ENCODE results near the gene KMT2C.
"Not testable (repeated sequence)": the region's sequence is repeated elsewhere in the genome, so short reads cannot be mapped to it uniquely, and the experiment has no call there.

Gene KMT2C

GRCh38 chr7:152402384-152403250, 33.2 kb downstream of the KMT2C start:
- DNase-seq (ENCODE audit: low read depth in 3 of 3), result no peak

GRCh38 chr7:152399344-152399743, 36.5 kb downstream of the KMT2C start:
- no peak for DNase-seq (ENCODE audit: low read depth in 3 of 3)

DNA sequence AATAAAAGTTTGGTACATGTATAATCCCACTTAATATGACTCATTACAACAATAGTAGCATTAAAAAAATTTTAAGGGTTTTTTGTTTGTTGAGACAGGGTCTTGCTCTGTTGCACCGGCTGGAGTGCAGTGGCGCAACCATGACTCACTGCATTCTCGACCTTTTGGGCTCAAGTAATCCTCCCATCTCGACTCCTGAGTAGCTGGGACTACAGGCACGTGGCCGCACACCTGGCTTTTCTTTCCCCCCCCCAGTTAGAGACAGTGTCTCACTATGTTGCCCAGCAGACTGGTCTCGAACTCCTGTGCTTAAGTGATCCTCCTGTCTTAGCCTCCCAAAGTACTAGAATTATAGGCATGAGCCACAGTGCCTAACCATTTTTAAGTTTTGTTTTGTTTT, 40.7 kb downstream of the KMT2C start:
- no peak for DNase-seq (ENCODE audit: low read depth in 3 of 3)

GRCh38 chr7:152394214-152394613, 41.6 kb downstream of the KMT2C start:
- DNase-seq (ENCODE audit: low read depth in 3 of 3), result not testable (repeated sequence)

DNA sequence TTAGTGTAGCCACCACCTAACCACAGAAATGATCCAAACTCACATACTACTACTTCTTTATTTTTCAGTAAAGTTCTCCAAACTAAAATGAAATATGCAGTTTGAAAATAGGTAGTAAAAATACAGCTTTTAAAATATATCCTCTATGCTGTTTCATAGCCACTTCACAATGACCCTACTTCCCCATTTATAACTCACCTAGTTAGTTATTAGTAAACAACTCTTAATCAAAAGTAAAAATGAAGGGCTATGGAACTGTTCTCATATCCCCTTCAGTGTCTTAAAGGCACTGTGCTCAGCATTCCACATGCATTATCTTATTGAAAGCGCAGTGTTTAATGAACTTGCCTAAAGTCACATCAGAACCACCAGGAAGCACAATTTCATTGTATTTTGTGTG, 43.5 kb downstream of the KMT2C start:
- DNase-seq (ENCODE audit: low read depth in 3 of 3), result no peak

DNA sequence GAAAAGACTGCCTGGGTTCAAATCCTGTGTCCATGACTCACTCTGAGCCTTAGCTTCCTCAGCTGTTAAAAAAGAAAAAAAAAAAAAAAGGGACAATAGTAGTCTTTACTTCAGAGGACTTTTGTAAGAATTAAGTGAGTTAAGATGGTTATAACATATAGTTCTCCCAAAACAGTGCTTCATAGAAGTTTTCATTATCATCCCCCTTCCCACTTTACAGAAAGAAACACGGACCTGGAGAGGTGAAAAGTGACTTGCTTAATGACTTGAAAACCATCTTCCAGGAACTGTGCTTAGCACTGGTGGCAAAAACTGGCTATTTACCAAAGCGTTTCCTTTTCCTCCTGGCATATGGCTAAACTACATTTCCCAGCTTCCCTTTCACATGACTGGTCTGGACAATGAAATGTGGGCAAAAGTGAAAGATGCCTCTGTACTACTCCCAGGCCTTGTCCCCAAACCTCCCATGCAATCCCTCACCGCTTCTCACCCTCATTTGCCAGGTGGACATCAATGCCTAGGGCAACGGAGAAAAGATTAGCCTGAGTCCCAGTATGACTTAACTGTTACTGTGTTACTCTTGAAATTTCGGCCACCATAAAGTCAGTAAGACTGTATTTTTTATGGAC, 49.6 kb downstream of the KMT2C start:
- not testable (repeated sequence) for DNase-seq (ENCODE audit: low read depth in 3 of 3)

DNA sequence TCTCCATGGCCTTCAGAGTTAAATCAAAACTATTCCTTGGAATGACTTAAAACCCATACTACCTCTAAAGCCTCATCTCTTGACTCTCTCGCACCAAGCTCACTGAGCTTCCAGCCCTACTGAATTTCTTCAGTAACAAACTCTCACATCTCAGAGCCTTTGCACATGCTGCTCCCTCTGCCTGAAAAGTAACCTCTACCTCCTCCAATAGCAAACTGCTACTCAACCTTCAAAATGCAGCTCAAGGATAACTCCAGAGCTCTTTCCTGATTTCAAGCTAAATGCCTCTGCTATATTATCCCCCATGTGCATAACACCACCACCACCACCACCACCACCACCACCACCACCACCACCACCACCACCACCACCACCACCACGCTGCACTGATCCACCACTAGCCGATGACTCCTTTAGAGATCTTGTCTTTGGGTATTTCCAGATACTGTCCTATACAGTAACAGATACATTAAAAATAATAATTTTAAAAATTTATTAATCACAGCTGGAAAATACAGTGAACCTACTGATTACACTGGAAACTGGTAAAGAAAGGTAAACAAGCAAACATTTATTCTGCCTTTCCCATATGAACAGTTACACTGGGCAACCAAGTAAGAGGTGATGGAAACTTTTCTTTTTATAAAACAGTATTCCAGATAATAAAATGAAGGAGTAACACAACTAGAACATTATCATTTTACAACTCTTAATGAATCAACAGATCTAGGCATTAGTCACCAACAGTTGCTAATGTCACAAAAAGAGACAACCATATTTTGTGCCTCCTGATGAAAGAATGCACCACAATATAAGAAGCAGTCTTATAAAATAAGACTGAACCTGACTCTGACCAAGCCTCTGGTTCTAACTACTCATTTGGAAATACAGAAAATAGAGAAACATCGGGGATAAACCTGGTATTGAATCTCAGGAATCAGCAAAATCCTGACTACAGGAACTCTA, 51.3 kb downstream of the KMT2C start:
- DNase-seq (ENCODE audit: low read depth in 3 of 3), result not testable (repeated sequence)

DNA sequence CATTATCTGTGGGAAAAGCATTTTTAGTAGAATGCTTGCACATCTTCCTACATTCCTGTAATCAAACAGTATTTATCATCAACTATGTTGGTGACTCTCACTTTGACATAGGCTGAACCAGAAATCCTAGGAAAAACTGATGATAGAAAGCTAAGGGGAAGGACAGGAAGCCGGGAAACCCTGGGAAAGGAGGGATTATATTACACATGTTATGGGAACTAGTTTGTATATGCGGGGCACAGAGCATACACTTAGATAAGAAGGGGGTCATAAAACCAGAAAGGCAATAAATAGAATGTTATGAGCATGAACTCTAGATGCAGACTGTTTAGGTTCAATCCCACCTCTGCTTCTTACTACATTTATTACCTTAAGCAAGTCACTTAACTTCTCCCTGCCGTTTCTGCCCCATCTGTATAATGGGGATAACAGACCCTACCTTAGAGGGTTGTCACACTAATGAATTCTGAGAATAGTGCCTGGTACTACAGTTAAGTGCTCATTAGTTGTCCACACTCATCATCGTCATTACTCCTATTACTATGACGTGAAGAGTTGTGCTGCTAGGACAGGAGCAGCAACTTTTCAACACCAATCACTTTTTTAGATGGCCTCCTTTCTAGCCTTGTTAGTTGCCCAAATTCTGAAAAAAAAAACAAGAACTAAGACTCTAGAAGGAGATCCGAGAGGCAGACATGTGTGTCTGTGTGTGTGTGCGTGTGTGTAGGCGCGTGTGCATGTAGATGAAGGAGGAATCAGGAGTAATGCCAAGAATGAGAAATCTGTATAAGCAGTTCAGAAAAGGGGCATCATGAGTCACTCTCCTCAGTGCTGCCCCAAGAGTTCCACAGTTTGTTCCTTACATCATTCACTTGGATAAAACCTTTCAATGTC, 52.2 kb downstream of the KMT2C start:
- no peak for DNase-seq (ENCODE audit: low read depth in 3 of 3)

- peak in 2 of 3 donors; percentile 5 to 12 for DNase-seq (ENCODE audit: low read depth in 3 of 3)
Measured at GRCh38 chr7:152382244-152382643, 53.6 kb downstream of the KMT2C start.

DNA sequence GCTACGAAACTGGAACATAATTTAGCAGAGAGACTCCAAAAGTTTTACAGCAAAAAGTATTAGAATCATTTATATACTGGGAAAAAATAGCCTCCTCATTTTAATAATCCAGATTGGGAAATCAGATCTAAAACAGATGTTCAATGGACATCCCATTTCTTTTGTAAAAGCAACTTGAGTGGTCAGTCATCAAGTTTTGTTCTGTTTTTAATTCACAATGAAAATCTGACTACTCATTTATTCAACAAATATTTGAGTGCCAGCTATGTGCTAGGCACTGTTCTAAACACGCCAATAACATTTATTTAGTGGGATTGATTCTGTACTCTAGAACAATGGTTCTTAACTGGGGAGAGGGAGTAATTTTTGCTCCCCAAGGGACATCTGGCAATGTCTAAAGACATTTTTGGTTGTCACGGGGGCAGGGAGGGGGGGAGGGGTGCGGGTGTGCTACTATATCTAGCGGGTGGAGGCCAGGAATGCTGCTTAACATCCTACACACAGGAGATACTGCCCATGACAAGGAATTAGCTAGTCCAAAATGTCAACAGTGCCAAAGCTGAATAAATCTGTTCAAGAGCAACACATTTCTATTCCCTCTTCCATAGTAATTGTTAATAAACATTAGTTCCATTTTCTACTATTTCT, 54.7 kb downstream of the KMT2C start:
- not testable (repeated sequence) for DNase-seq (ENCODE audit: low read depth in 3 of 3)

GRCh38 chr7:152378497-152378896, 57.3 kb downstream of the KMT2C start:
- not testable (repeated sequence) for DNase-seq (ENCODE audit: low read depth in 3 of 3)

DNA sequence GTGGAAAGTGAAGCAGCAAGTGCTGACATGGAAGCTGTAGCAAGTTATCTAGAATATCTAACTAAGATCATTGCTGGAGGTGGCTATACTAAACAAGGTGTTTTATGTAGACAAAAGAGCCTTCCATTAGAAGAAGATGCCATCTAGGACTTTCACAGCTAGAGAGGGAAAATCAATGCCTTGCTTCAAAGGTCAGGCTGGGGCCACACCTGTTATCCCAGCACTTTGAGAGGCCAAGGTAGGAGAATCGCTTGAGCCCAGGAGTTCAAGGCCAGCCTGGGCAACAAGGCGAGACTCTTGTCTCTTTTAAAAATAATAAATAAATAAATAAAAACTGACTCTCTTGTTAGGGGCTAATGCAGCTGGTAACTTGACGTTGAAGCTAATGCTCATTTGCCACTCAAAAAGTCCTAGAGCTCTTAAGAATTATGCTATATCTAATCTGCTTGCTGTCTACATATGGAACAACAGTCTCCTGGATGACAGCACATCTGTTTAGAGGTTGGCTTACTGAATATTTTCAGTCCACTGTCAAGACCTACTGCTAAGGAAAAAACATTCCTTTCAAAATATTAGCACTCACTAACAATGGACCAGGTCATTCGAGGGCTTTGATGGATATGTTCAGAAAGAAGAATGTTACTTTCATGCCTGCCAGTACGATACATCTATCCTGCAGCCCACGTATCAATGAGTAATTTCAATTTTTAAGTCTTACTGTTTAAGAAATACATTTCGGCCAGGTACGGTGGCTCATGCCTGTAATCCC, 58.9 kb downstream of the KMT2C start:
- not testable (repeated sequence) for DNase-seq (ENCODE audit: low read depth in 3 of 3)

GRCh38 chr7:152370297-152370696, 65.5 kb downstream of the KMT2C start:
- DNase-seq (ENCODE audit: low read depth in 3 of 3), result no peak

DNA sequence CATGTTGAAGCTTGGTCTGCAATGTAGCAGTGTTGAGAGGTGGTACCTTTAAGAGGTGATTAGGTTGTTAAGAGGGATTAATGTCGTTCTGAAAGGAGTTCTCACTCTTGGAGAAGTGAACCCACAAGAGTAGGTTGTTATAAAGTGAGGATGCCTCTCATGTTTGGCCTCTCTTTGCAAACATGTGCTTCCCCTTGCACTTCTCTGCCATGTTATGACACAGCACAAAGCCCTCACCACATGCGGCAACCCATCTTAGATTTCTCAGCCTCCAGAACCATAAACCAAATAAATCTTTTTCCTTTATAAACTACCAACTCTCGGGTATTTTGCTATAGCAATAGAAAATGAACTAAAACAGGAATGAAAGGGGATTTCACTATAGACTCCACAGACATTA, 66.3 kb downstream of the KMT2C start:
- no peak for DNase-seq (ENCODE audit: low read depth in 3 of 3)

DNA sequence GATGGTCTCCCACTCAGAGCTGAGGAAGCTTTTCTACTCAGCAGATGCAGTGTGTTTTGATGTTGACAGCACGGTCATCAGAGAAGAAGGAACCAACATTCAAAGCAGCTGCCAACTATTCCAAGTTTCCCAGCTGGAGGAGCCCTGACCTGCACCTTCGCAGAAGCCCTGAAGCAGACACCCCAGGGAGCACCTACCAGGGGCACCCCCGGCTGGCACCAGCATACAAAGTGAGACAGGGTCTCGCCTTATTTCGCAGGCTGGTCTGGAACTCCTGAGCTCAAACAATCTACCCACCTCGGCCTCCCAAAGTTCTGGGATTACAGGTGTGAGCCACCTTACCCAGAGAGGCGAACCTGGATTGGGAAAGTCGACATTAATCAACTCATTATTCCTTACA, 68.6 kb downstream of the KMT2C start:
- no peak for DNase-seq (ENCODE audit: low read depth in 3 of 3)

- DNase-seq (ENCODE audit: low read depth in 3 of 3), result no peak
Measured at GRCh38 chr7:152366662-152367061, 69.1 kb downstream of the KMT2C start.

DNA sequence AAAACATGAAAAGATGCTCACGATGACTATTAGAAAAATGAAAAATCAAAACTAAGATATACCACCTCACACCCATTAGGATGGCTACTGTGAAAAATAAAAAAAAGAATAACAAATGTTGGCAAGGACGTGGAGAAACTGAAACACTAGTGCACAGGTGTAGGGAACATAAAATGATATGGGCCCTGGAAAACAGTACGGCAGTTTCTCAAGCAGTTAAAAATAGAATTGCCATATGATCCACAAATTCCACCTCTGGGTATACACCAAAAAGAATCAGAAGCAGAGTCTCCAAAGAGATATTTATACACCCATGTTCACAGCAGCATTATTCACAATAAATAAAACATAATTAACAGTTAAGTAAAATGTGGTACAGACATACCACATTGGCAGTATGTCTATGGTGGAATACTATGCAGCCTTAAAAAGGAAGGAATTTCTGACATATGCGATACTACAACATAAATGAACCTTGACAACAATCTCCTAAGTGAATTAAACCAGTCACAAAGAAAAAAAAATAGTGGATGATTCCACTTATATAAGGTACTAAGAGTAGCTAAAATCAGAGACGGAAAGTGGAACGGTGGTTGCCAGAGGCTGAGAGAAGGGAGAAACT, 69.7 kb downstream of the KMT2C start:
- no peak for DNase-seq (ENCODE audit: low read depth in 3 of 3)

DNA sequence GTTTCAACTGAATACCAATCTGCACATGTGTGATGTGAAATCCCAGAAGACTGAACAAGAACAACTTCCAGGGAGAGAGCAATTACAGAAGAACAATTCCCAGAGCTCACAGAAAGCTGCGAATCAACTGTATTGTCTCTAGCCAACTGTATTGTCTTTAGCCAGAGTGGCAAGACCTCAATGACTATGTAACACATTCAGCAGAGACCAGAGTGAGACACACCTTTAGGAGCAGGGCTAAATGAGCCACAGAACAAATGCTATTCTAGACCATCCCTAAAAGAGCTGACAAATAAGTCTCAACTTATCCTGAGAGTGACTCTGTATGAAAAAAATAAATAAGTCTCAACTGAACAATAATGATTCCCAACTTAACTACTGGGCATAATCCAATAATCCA, 72.0 kb downstream of the KMT2C start:
- DNase-seq (ENCODE audit: low read depth in 3 of 3), result no peak
